ENCODE results near the gene SUCLG2. TPM values are rescaled to one million over a fixed set of nuclear protein-coding genes. Genes with fewer than 3 reads are reported as not detected.

SUCLG2 gene
- total RNA-seq, 2 experiments from 2014 or later, result 58.2 to 61.1 TPM

DNA sequence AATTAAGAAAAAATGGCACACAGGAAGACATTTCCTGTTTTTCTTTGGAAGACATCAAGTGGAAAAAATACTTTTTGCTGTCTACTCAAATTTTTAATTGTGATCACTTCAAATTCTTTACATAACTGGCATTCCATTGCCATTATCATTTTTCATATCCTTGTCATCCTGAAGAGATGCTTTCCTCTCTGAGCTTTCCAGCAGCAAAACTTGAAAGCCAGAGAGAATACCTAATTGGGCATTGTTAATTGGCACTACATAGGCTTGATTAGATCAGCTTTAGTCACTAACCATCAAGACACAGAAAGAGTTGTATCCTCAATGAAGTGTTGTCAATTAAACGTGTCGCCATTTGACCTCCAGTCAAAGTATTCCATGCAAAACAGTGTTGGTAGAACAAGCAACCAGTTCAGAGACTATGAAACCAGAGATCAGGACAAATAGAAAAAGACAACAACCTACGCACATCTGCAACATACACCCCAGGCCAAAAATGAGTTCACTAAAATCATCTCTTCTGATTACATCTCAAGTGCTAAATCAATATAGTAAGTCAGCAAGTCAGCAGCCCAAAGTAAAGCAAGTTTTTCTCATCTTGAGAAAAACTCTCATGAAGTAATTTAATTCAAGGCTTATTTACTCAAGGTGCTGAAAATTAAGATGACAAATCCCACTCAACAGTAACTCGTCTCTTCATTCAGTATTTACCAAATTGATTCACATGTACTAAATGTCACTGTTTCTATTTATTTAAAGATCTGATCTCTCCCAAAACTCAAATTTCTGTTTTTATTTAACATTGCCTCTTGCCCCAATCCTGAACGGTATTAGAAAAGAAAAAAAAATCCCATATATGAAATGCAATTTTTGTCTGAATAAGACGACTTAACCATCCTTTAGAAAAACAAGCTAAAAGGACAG is 123.0 kb downstream of the SUCLG2 start:
- Mint-ChIP-seq H3K27ac (no peak overlapping the region), H3K9me3 (ENCODE audit: low read depth) (no peaks in the 10 kb centered on the region), H3K27me3 (no peaks in the 10 kb centered on the region), H3K4me3 (no peak overlapping the region), H3K36me3 (ENCODE audit: low read depth) (peaks cover 35% of the 10 kb centered on the region), H3K4me1 (peaks cover 26% of the 10 kb centered on the region)
- intact Hi-C loops (cut with DNase I, micrococcal nuclease), result no loop called here
- ChIA-PET CTCF (interaction anchor here (1.0 kb wide), 1 partner anchor 22 kb away, joined by 3 read pairs; no protein-coding TSS in a partner anchor), POLR2A (no interaction called here)
- DNase-seq, result no peak
- ATAC-seq, result no peak

DNA sequence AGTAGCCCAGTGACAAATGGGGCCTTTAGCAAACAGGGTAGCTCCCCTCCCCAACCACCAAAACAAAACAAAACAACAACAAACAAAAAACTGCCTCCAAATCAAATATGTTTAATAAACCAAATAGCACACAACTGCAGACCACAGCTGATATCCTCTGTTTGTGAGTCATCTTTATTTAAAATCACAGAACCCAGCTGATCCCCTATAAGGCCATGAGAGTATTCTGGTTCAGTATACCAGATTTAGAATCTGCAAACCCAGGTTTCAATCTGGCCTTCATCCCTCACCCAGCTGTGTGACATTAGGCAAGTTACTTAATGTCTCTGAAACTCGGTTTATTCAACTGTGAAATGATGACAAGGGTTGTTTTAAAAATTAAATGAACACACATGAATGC is 124.5 kb downstream of the SUCLG2 start:
- Mint-ChIP-seq H3K4me1 (peaks cover 18% of the 10 kb centered on the region), H3K4me3 (no peak overlapping the region), H3K36me3 (ENCODE audit: low read depth) (peaks cover 47% of the 10 kb centered on the region), H3K27ac (no peak overlapping the region), H3K27me3 (no peaks in the 10 kb centered on the region), H3K9me3 (ENCODE audit: low read depth) (no peaks in the 10 kb centered on the region)
- DNase-seq, result no peak
- no peak for ATAC-seq
- ChIA-PET POLR2A (no interaction called here), CTCF (interaction anchor here (0.8 kb wide), 1 partner anchor 14 kb away, joined by 3 read pairs; no protein-coding TSS in a partner anchor)
- intact Hi-C loops (cut with DNase I, micrococcal nuclease), result no loop called here

DNA sequence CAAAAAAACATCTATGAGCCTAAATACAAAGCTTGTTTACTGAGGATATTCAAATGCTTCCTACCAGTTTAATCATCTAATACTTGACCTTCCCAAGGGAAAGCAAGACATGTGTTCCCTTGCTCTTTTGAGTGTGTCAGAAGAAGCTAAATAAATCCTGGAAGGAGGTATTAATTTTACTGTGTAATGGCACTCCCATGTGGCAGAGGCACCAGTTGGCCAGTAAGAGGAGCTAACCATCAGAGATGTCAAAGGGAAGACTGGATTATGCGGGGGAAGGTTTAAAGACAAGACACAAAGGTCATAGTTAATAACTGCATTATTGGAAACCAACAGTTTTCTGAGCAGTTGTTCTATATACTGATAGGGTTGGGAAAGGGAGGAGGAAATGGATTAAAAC is 125.1 kb downstream of the SUCLG2 start:
- Mint-ChIP-seq H3K4me1 (peaks cover 15% of the 10 kb centered on the region), H3K27me3 (no peaks in the 10 kb centered on the region), H3K9me3 (ENCODE audit: low read depth) (no peaks in the 10 kb centered on the region), H3K27ac (no peak overlapping the region), H3K4me3 (no peak overlapping the region), H3K36me3 (ENCODE audit: low read depth) (peaks cover 51% of the 10 kb centered on the region)
- no peak for ATAC-seq
- intact Hi-C loops (cut with DNase I, micrococcal nuclease), result no loop called here
- CTCF ChIA-PET, result interaction anchor here (0.6 kb wide), 1 partner anchor 50 kb away, joined by 3 read pairs; no protein-coding TSS in a partner anchor
- no peak for DNase-seq
- POLR2A ChIA-PET, result no interaction called here

DNA sequence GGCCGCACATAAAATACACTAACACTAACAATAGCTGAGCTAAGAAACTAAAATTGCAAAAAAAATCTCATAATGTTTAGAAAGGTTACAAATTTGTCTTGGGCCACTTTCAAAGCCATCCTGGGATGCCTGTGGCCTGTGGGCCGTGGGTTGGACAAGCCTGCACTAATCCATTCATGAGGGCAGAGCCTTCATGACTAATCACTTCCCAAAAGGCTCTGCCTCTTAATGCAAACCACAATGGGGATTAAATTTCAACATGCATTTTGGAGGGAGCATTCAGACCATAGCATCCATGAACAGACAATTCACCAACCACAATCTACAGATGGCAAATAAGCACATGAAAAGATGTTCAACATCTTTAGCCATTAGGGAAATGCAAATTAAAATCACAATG is 128.2 kb downstream of the SUCLG2 start:
- Mint-ChIP-seq H3K36me3 (ENCODE audit: low read depth) (peaks cover 50% of the 10 kb centered on the region), H3K27me3 (no peaks in the 10 kb centered on the region), H3K9me3 (ENCODE audit: low read depth) (no peaks in the 10 kb centered on the region), H3K4me1 (peaks cover 5% of the 10 kb centered on the region), H3K4me3 (no peak overlapping the region), H3K27ac (no peak overlapping the region)
- intact Hi-C loops (cut with DNase I, micrococcal nuclease), result no loop called here
- ATAC-seq (no peak), DNase-seq (no peak)
- CTCF ChIA-PET, result no interaction called here
- POLR2A ChIA-PET, result no interaction called here

DNA sequence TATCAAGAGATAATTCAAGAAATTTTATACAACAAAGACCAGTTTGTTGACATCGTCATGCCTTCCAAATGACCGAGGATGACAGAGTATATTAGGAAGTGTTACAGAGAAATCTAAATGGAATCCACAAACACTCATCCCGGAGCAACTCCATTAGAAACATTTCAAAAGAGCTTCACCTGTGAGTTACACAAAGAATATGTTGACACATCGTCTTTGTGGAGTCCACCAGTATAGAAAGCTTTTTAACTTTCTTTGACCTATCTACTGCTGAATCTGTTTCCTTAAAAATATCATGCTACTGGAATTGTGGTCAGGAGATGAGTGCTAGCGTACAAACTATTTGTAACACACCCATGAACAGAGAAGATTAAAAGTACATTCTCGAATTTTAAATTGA is 130.4 kb downstream of the SUCLG2 start:
- CTCF ChIA-PET, result no interaction called here
- no peak overlapping the region for H3K27ac Mint-ChIP-seq
- intact Hi-C loops (cut with DNase I, micrococcal nuclease), result no loop called here
- H3K4me1 Mint-ChIP-seq, result peaks cover 4% of the 10 kb centered on the region
- H3K27me3 Mint-ChIP-seq, result no peaks in the 10 kb centered on the region
- peaks cover 53% of the 10 kb centered on the region for H3K36me3 Mint-ChIP-seq (ENCODE audit: low read depth)
- H3K4me3 Mint-ChIP-seq, result no peak overlapping the region
- DNase-seq (no peak), ATAC-seq (no peak)
- H3K9me3 Mint-ChIP-seq (ENCODE audit: low read depth), result no peaks in the 10 kb centered on the region
- POLR2A ChIA-PET, result no interaction called here

DNA sequence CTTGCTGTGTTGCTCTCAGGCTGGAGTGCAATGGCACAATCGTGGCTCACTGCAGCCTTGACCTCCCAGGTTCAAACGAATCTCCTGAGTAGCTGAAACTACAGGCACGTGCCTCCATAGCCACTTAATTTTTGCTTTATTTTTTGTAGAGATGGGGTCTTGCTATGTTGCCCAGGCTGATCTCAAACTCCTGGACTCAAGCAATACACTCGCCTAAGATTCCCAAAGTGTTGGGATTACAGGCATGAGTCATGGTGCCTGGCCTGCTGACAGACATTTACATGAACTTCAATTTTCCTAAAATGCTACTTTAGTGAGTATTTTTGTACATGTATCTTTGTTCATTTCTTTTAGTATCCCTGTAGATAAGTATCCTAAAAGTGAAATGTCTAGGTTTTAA is 132.3 kb downstream of the SUCLG2 start:
- no peak overlapping the region for H3K4me3 Mint-ChIP-seq
- CTCF ChIA-PET, result no interaction called here
- POLR2A ChIA-PET, result no interaction called here
- intact Hi-C loops (cut with DNase I, micrococcal nuclease), result no loop called here
- H3K27me3 Mint-ChIP-seq, result no peaks in the 10 kb centered on the region
- H3K9me3 Mint-ChIP-seq (ENCODE audit: low read depth), result no peaks in the 10 kb centered on the region
- H3K27ac Mint-ChIP-seq, result no peak overlapping the region
- ATAC-seq, result no peak
- H3K36me3 Mint-ChIP-seq (ENCODE audit: low read depth), result peaks cover 41% of the 10 kb centered on the region
- DNase-seq, result no peak
- H3K4me1 Mint-ChIP-seq, result peaks cover 2% of the 10 kb centered on the region

DNA sequence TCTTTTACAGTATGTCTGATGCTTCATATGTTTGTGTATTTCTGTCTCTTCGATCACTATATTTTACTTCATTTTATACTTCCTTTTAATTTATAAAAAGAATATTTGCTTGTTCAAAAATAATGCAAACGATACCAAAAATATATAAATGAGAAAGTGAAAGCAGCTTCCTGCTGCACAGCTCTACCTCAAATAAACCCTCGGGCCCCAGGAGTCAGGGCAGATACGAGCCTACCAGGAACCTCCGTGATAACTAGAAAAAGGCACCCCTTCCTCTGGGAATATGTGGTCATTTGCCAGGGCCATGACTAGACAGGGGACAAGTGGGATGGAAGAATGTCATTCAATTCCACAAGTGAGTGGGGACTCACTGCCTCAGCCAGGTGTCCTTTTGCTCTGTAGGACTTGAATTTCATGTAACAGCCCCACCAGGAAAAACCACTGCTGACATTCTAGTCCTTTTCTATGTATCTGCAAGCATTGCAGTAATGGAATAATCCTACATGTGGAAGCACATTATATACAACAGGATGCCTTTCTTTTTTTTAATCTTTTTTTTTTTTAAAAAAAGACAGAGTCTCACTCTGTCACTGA is 133.3 kb downstream of the SUCLG2 start:
- H3K36me3 Mint-ChIP-seq (ENCODE audit: low read depth), result peaks cover 39% of the 10 kb centered on the region
- ATAC-seq, result no peak
- ChIA-PET CTCF (no interaction called here), POLR2A (no interaction called here)
- H3K4me1 Mint-ChIP-seq, result peaks cover 2% of the 10 kb centered on the region
- intact Hi-C loops (cut with DNase I, micrococcal nuclease), result no loop called here
- H3K27ac Mint-ChIP-seq, result no peak overlapping the region
- no peak overlapping the region for H3K4me3 Mint-ChIP-seq
- no peak for DNase-seq
- H3K9me3 Mint-ChIP-seq (ENCODE audit: low read depth), result no peaks in the 10 kb centered on the region
- no peaks in the 10 kb centered on the region for H3K27me3 Mint-ChIP-seq

DNA sequence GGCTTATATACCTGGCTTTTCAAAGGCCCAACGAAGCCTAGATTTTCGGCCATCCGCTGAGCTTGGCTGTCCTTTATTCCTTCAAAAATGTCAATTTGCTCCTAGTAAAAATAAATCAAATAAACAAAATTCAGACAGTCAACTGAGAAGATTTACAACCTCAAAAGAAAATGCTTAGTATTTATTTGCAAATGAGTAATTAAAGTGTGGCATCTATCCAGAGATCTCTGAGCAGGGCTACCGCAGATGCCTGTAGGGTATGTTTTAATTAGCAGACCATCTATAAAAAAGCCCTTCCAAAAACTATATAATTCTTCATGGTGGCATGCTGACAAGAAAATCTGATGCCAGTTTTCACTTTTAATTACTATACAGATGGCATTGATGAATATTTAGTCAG is 136.2 kb downstream of the SUCLG2 start:
- peaks cover 2% of the 10 kb centered on the region for H3K4me1 Mint-ChIP-seq
- H3K27ac Mint-ChIP-seq, result no peak overlapping the region
- ChIA-PET CTCF (interaction anchor here (1.0 to 1.8 kb wide), 3 partner anchors 11 to 134 kb away, joined by 3 to 4 read pairs (median 3); no protein-coding TSS in a partner anchor), POLR2A (no interaction called here)
- no peak overlapping the region for H3K4me3 Mint-ChIP-seq
- no peaks in the 10 kb centered on the region for H3K27me3 Mint-ChIP-seq
- H3K36me3 Mint-ChIP-seq (ENCODE audit: low read depth), result peaks cover 38% of the 10 kb centered on the region
- no peaks in the 10 kb centered on the region for H3K9me3 Mint-ChIP-seq (ENCODE audit: low read depth)
- ATAC-seq (no peak), DNase-seq (no peak)
- intact Hi-C loops (cut with DNase I, micrococcal nuclease), result no loop called here

DNA sequence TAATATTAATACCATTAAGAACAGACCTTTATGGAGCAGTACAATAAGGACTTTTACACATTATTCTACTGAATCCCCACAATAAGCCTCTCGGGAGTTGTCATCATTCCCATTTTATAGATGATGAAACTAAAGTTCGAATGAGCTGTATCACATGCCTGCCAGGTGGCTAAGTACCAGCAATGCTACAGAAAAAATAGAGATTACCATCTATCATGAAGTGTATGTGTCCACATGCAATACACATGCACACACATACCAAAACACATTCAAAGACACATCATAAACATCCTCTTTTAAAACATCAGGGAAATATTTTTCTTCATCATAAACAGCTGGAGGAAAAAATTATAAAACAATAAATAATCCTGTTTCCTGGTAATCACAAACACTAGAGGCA is 136.6 kb downstream of the SUCLG2 start:
- intact Hi-C loops (cut with DNase I, micrococcal nuclease), result no loop called here
- ChIA-PET CTCF (interaction anchor here (0.8 to 1.8 kb wide), 5 partner anchors 11 to 134 kb away, joined by 3 to 4 read pairs (median 3); no protein-coding TSS in a partner anchor), POLR2A (no interaction called here)
- H3K4me3 Mint-ChIP-seq, result no peak overlapping the region
- H3K27ac Mint-ChIP-seq, result no peak overlapping the region
- no peaks in the 10 kb centered on the region for H3K27me3 Mint-ChIP-seq
- no peaks in the 10 kb centered on the region for H3K9me3 Mint-ChIP-seq (ENCODE audit: low read depth)
- no peak for DNase-seq
- H3K36me3 Mint-ChIP-seq (ENCODE audit: low read depth), result peaks cover 38% of the 10 kb centered on the region
- ATAC-seq, result no peak
- peaks cover 2% of the 10 kb centered on the region for H3K4me1 Mint-ChIP-seq

DNA sequence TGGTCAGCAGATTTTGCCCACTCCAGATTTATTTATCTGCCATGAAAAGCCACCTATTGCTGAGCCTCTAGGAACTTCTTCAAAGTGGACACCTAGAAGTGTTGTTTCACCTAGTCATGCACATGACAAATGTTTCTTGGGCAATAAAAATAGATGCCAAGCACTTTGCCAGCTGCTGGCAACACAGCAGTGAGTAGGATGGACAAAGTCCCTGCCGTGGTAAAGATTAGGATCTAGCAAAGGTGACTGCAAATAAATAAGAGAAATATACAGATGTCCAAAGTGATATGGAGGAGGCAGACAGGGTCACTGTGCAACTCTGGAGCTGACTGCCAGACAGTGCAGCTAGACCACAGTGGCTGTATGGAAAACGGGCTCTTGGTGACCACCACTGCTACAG is 137.9 kb downstream of the SUCLG2 start:
- intact Hi-C loops (cut with DNase I, micrococcal nuclease), result no loop called here
- no peak for ATAC-seq
- Mint-ChIP-seq H3K9me3 (ENCODE audit: low read depth) (no peaks in the 10 kb centered on the region), H3K4me3 (no peak overlapping the region), H3K27me3 (no peaks in the 10 kb centered on the region), H3K27ac (no peak overlapping the region), H3K36me3 (ENCODE audit: low read depth) (peaks cover 39% of the 10 kb centered on the region), H3K4me1 (peaks cover 2% of the 10 kb centered on the region)
- CTCF ChIA-PET, result interaction anchor here (1.1 kb wide), 1 partner anchor 14 kb away, joined by 3 read pairs; no protein-coding TSS in a partner anchor
- POLR2A ChIA-PET, result no interaction called here
- DNase-seq, result no peak

DNA sequence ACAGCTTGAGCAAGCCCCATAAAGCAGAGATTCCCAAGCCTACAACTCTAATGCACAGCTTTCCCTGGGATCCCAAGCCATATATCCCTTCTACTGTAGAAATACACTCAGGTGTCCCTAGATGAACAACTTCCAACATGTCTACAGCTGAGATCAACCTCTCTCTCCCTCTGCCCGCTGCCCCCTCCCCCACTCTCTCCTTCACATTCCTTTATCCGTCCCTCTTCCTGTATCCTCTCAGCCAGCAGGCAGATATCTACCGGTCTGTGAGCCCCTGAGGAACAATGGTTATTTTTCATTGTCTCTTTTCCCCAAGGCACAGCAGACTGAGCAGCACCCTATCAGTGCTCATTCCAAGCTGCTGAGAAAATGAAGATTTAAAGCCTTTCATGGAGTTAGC is 138.6 kb downstream of the SUCLG2 start:
- intact Hi-C loops (cut with DNase I, micrococcal nuclease), result no loop called here
- CTCF ChIA-PET, result interaction anchor here (1.1 kb wide), 1 partner anchor 14 kb away, joined by 3 read pairs; no protein-coding TSS in a partner anchor

More for the DNA sequence above, 138.6 kb downstream of the SUCLG2 start:
- H3K4me1 Mint-ChIP-seq, result peaks cover 2% of the 10 kb centered on the region
- no peak for ATAC-seq
- POLR2A ChIA-PET, result no interaction called here
- peaks cover 43% of the 10 kb centered on the region for H3K36me3 Mint-ChIP-seq (ENCODE audit: low read depth)
- no peaks in the 10 kb centered on the region for H3K9me3 Mint-ChIP-seq (ENCODE audit: low read depth)
- no peak overlapping the region for H3K27ac Mint-ChIP-seq
- no peak overlapping the region for H3K4me3 Mint-ChIP-seq
- no peaks in the 10 kb centered on the region for H3K27me3 Mint-ChIP-seq
- no peak for DNase-seq

All from activated CD4-positive, alpha-beta T cell treated with anti-CD3 and anti-CD28 coated beads for 36 hours (primary cell).